ENCODE measurements around the gene USP36.

DNA sequence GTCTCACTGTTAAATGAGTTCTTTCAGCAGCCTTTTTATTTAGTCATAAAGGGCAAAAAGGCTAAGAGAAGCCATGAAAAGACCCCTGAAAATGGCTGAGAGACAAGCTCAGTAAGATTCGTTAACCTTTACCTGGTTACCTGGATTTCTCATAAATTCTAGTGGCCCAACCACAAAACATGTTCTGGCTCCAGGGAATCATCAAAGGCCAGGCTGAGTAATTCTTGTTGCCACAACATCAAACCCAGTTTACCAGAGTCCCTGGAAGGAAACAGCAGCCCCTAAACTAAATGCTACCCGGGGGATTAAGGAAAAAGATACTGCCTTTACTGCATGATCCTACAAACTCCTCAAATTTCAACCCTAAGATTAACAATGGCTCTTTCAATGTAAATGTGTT is 74.4 kb downstream of the USP36 start:
- TF ChIP-seq, protein P1, sequence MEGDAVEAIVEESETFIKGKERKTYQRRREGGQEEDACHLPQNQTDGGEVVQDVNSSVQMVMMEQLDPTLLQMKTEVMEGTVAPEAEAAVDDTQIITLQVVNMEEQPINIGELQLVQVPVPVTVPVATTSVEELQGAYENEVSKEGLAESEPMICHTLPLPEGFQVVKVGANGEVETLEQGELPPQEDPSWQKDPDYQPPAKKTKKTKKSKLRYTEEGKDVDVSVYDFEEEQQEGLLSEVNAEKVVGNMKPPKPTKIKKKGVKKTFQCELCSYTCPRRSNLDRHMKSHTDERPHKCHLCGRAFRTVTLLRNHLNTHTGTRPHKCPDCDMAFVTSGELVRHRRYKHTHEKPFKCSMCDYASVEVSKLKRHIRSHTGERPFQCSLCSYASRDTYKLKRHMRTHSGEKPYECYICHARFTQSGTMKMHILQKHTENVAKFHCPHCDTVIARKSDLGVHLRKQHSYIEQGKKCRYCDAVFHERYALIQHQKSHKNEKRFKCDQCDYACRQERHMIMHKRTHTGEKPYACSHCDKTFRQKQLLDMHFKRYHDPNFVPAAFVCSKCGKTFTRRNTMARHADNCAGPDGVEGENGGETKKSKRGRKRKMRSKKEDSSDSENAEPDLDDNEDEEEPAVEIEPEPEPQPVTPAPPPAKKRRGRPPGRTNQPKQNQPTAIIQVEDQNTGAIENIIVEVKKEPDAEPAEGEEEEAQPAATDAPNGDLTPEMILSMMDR (conservative IDR thresholded peaks at IDR 0.05; ENCODE audit: low read depth, low read length), result no peak
- TF ChIP-seq EZH2 (IDR thresholded peaks at IDR 0.05; ENCODE audit: low read length, unreplicated experiment) (no peak), EZH2phosphoT487 (IDR thresholded peaks at IDR 0.05; ENCODE audit: borderline replicate concordance, low read length) (no peak)
